ENCODE measurements around the gene TSR3. TPM values are rescaled to one million over a fixed set of nuclear protein-coding genes. Genes with fewer than 3 reads are reported as not detected.

TSR3 gene
- total and polyA plus RNA-seq, 2 of the 13 experiments (the other 11 are each of a cell fraction or from before 2014, with no cell fraction given): 24.2 to 51.0 TPM

GRCh38 chr16:1348441-1348840 is 3.2 kb downstream of the TSR3 start:
- Histone ChIP-seq H3K9ac (ENCODE audit: insufficient read depth, low read depth, low read length) (no peak overlapping the region), H3K9me3 (ENCODE audit: low read length) (no peaks in the 10 kb centered on the region), H3K4me1 (ENCODE audit: insufficient read depth, low read length) (peaks cover 32% of the 10 kb centered on the region), H3K4me2 (ENCODE audit: low read depth, low read length) (no peak overlapping the region), H3K27ac (ENCODE audit: extremely low read length, insufficient read depth, low read length) (no peak overlapping the region), H2AFZ (ENCODE audit: low read length) (no peak overlapping the region), H4K20me1 (ENCODE audit: insufficient read depth, low read length) (no peaks in the 10 kb centered on the region), H3K36me3 (replicated peaks in 1 of 2; ENCODE audit: control insufficient read depth in 1 of 2, insufficient read depth in 2 of 2, low read length in 2 of 2) (peaks cover 6 to 14% of the 10 kb centered on the region in 2 experiments; a peak in 4 of 5 replicates), H3K27me3 (ENCODE audit: control insufficient read depth in 1 of 2, insufficient read depth in 2 of 2, low read length in 2 of 2) (no peaks in the 10 kb centered on the region; a peak in 1 of 5 replicates), H3K4me3 (replicated peaks in 1 of 3; ENCODE audit: insufficient read depth in 1 of 3, low read depth in 2 of 3, low read length in 3 of 3) (no peak overlapping the region), H3K79me2 (ENCODE audit: insufficient read depth, low read length) (peaks cover 29% of the 10 kb centered on the region)
- DNase-seq (ENCODE audit: low spot score) (no peak), ATAC-seq (no peak), FAIRE-seq (no peak)
- WGBS (ENCODE audit: low lambda C conversion rate): 100% methylated on average over 5 of the region's 15 CpGs
- CTCF ChIA-PET (ENCODE audit: low intra/inter-chr PET ratio, low total read pairs): no interaction called here
- BruUV-seq (replicated peaks): no TSS peak
- in situ Hi-C loops (cut with HindIII; ENCODE audit: extremely low pct_ligation_motif_present, low pct_unique_long_range_greater_than_20kb): no loop called here
- TF ChIP-seq HDAC2 (CRISPR knock-in tag; IDR thresholded peaks at IDR 0.05): no peak
- TF ChIP-seq MXI1 (IDR thresholded peaks at IDR 0.05; ENCODE audit: borderline replicate concordance, low read depth, low read length): no peak
- no peak for TF ChIP-seq DBP (CRISPR knock-in tag; IDR thresholded peaks at IDR 0.05; ENCODE audit: not compliant biosample characterization)
- TF ChIP-seq RBFOX2 (IDR thresholded peaks at IDR 0.05; ENCODE audit: low read depth, low read length): peak; percentile 45; the same call in 1 of the 2 replicates
- no peak for TF ChIP-seq NCOA5 (CRISPR knock-in tag; IDR thresholded peaks at IDR 0.05)
- TF ChIP-seq YEATS2 (CRISPR knock-in tag; IDR thresholded peaks at IDR 0.05; ENCODE audit: borderline replicate concordance): no peak
- no peak for TF ChIP-seq EEA1 (CRISPR knock-in tag; IDR thresholded peaks at IDR 0.05; ENCODE audit: borderline replicate concordance)
- no peak for TF ChIP-seq KDM6A (CRISPR knock-in tag; IDR thresholded peaks at IDR 0.05; ENCODE audit: low read depth)
- TF ChIP-seq ZNF616 (CRISPR knock-in tag; IDR thresholded peaks at IDR 0.05; ENCODE audit: low read depth): no peak
- TF ChIP-seq ZFP36L1 (CRISPR knock-in tag; IDR thresholded peaks at IDR 0.05): no peak
- no peak for TF ChIP-seq DMAP1 (CRISPR knock-in tag; IDR thresholded peaks at IDR 0.05)
- TF ChIP-seq FLYWCH1 (CRISPR knock-in tag; IDR thresholded peaks at IDR 0.05): no peak
- no peak for TF ChIP-seq U2AF2 (IDR thresholded peaks at IDR 0.05; ENCODE audit: low read depth, low read length)
- TF ChIP-seq ZNF883 (CRISPR knock-in tag; IDR thresholded peaks at IDR 0.05; ENCODE audit: not compliant biosample characterization): no peak
- peak; percentile 16 for TF ChIP-seq AGO2 (optimal IDR thresholded peaks at IDR 0.05; ENCODE audit: low read depth, low read length)
- intact Hi-C loops (cut with micrococcal nuclease; ENCODE audit: unreplicated experiment): no loop called here
- POLR2A ChIA-PET: no interaction called here
